GM19239 (cell line): ENCODE measurements around the gene HIPK3.
"Not testable (repeated sequence)": the region's sequence is repeated elsewhere in the genome, so short reads cannot be mapped to it uniquely, and the experiment has no call there.

Experiments
- DNase-seq: peaks from one replicate; pipeline ENCODE4 v3.0.0; 2011; ENCODE audit warnings: low spot score; ENCODE audit not compliant: insufficient read length
- FAIRE-seq: peaks from 2 replicates; lab custom pipeline; 2011; peaks lifted over from hg19 to GRCh38; lab: Jason Lieb, UNC

Gene HIPK3

DNA sequence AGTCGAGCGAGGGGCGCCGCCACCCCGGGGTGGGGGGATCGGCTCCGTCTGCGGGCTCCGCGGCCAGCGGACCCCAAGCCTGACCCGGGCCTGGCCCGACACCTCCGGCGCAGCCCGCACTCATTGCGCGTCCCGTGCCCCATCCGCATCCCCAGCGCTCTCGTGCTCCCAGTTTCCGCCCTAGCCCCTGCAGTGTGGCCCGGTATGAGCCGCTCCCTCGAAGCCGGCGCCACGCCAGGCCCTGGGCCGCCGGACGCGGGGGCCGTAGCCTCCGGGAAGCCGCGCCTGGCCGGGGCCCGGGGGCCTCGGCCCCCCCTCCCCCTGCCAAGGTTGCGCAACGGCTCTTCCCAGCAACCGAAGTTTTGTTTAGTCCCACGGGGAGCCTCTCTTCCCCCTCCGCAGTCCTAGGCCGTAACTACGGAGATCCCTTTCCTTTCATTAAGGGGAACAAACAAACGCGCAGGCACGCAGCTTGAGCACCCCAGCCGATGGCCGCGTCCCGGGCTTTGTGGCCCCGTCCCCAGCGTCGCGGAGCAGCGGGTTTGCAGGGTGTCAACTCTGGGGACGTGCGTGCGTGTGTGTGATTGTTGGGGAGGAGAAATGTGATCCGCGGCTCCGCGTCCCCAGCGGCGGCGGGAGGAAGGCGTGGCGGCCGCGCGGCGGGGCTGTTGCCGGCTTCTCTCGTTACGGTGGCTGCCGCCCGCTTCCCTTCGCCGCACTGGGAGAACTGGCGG lies 883 bp downstream of the HIPK3 start:
- no peak for FAIRE-seq
- peak; percentile 37 for DNase-seq

- FAIRE-seq: peak; percentile 42
- DNase-seq: no peak
Measured at GRCh38 chr11:33258631-33259205, 1.5 kb downstream of the HIPK3 start.

GRCh38 chr11:33259869-33260268 lies 2.7 kb downstream of the HIPK3 start:
- FAIRE-seq: no peak
- DNase-seq: no peak

- not testable (repeated sequence) for FAIRE-seq, DNase-seq
Measured at GRCh38 chr11:33261350-33261749, 4.2 kb downstream of the HIPK3 start.

DNA sequence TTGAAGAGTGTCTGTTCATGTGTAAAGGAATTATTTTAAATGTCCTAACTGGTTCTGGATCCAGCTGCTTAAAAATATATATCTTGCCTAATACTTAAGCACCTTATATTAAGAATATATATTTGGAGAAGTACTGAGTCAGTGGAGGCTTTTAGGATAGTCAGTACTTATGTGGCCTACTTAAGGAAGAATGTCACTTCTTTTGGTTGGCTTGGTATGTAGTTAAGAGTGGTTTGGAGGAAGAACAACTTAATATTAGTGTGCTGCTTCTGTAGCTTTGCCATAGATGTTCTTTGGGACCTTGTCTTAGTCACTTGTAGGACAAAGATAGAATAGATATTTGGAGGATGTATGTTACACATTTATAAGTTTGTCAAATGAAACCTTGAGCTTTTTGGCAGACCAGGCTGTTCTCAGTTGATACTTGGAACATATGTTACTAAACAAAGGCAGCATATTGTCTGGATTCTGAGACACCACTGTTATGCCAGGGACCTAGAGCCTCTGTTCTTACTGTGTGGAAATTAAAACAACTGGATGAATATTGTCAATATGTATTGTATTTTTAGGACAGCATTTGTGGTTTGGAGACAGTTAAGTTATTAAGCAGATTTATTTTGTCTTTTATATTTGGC lies 4.9 kb downstream of the HIPK3 start:
- DNase-seq (no peak), FAIRE-seq (no peak)

- FAIRE-seq (no peak), DNase-seq (no peak)
Measured at GRCh38 chr11:33263549-33263948, 6.4 kb downstream of the HIPK3 start.

GRCh38 chr11:33264926-33265325 lies 7.7 kb downstream of the HIPK3 start:
- no peak for DNase-seq
- FAIRE-seq: no peak

GRCh38 chr11:33266393-33267215 lies 9.4 kb downstream of the HIPK3 start:
- no peak for FAIRE-seq
- DNase-seq: no peak

DNA sequence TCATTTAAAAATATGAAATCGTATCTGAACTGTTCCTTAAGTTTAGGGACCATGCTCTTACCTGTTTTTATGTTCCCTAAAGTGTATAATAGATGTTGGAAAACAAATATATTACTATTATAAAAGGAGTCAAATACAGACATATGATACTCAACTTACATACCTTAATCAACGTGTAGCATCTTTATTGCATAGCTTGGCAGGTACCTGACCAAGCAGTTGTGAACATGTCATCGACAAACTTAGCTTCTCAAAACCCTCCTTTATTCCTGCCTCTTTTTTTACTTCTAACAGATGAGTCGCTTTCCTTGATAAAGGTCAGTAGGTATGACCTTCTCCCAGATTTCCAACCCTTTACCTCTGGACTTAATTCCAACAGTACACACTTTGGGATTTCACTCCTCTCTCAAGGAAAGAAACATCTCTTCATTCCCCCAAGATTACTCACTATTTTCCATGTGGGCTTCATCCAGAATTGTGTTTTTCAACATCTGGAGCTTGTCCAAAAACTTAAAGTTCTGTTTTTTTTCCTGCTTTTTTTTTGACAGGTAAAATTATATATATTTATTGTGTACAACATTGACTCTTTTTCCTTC lies 11.9 kb downstream of the HIPK3 start:
- FAIRE-seq (no peak), DNase-seq (no peak)

DNA sequence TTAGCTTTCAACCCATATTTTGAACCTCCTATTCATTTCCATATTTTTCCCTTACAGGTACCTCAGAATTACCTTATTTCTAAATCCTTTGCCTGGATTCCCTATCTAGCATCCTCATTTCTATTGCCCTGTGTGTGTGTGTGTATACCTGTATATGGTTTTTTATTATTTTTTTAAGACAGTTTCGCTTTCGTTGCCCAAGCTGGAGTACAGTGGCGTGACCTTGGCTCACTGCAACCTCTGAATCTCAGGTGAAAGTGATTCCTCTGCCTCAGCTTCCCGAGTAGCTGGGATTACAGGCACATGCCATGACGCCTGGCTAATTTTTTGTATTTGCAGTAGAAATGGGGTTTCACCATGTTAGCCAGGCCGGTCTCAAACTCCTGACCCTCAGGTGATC lies 12.6 kb downstream of the HIPK3 start:
- no peak for FAIRE-seq
- DNase-seq: no peak

DNA sequence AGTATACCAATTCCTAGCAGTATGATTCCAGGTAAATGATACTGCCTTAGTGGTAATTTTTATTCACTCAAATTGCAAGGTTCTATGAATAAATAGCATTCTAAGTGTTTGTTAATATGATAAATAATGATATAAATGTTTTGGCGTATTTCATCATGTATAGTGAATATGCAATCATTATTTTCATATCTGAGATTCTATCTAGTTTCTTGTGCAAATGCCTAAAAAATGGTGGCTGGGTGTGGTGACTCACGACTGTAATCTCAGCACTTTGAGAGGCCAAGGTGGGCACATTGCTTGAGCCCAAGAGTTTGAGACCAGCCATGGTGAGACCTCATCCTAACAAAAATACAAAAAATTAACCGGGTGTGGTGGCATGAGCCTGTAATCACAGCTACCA lies 13.9 kb downstream of the HIPK3 start:
- FAIRE-seq (no peak), DNase-seq (no peak)

- no peak for DNase-seq
- FAIRE-seq: no peak
Measured at GRCh38 chr11:33272338-33273107, 15.3 kb downstream of the HIPK3 start.

DNA sequence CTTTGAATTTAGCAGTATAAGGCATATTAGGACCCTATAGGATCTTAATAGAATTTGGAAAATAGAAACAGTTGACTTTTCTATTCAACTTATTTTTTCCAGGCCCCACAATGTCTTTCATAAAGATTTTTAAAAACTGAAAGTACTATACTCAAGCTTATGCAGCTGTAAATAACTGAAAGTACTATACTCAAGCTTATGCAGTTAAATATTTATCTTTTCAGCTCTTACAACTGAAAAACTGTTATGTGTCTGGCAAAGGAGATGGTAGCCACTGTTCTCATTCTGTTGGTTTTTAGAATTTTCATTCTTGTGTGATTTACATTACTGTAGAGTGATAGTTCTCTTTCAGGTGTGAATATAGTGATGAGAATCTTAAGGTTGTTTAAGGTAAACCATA lies 16.5 kb downstream of the HIPK3 start:
- FAIRE-seq: peak; percentile 80
- no peak for DNase-seq

DNA sequence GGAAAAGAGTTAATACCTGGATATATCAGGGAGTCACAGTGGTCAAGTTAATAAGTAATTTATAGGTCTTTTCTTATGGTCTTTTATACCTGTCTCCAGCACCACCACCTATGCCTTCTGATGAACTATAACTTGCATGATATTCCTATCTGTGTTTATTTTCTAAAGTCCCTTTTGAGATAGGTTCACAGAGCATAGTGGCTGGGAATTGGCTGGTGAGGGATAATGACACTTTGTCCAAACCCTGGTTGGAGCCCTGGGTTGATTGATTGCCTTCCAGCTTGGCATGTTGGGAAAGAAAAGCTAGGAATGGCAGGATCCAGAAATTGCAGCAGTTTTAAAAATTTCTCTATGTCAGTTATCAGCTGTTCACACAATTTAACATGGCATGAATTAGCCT lies 23.2 kb downstream of the HIPK3 start:
- no peak for FAIRE-seq
- no peak for DNase-seq

GRCh38 chr11:33281758-33282157 lies 24.6 kb downstream of the HIPK3 start:
- DNase-seq (no peak), FAIRE-seq (no peak)

DNA sequence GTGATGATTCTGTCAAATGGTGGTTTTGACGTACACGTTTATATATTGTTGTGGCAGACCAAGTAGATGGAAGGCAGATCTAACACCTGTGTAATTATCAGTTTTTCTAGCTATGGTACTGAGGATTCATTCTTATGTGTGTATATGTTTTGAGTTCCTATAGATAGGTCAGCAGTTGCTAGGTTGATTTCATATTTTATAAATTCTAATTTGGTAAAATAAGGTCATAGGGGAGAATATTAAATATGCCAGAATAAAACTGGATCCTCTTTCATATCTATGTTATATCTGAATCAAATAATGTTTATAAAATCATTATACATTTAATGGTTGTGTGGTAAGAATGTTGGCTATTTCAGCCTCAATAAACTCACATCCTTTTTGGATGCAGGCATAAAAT lies 27.6 kb downstream of the HIPK3 start:
- DNase-seq (no peak), FAIRE-seq (no peak)

DNA sequence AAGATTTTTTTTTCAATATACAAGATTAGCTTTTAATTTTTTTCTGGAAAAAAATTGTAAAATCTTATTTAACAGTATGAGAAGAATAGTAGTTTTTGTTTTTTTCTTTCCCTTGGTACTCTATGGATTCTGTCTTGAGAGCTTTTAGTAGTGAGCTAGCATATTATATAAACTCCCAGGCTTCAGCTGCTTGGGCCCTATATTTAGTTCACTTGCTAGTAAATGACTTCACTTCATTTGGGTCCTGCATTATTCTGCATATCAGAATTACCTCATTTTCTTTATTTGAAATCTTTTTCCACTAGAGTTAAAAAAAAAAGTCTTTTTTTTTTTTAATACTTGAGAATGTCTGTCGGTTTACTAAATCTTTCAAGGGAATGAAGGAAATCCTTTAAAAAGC lies 33.1 kb downstream of the HIPK3 start:
- DNase-seq (no peak), FAIRE-seq (no peak)

GRCh38 chr11:33291004-33291777 lies 34.0 kb downstream of the HIPK3 start:
- DNase-seq (no peak), FAIRE-seq (peak; percentile 11)

DNA sequence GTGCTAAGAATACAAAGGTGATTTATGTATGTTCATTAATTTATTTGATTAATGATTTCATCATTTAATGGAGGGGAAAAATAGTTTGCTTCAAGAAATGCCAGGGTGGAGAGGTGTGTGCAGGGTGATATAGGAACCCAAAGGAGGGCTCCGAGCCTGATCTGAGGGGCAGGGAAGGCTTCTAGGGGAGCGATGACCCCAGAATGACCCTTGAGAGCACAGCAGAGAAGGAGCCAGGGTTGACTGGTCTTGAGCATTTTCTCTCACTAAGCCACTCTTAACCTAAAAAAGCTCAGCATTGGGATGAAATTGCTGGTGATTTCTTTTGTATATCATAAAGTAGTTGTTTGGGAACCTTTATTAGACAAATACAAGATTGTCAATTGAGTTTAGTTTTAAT lies 35.1 kb downstream of the HIPK3 start:
- DNase-seq (no peak), FAIRE-seq (no peak)
